Activated naive CD4-positive, alpha-beta T cell treated with anti-CD3 and anti-CD28 coated beads, Interleukin-2, amount 50 U/mL, for 72 hours (primary cell): ENCODE data around the gene PAQR6. TPM values are rescaled to one million over a fixed set of nuclear protein-coding genes. Genes with fewer than 3 reads are reported as not detected.
A peak's percentile ranks its signal among the peaks of the same experiment; 100 is the strongest.

ENCODE experiments used
- ATAC-seq, 2 donors: fragments of 150-1000 bp; cut with Tn5 transposase; 2 replicates each; pipeline ENCODE4 v1.10.0; 2021; ENCODE audit warnings: mild to moderate bottlenecking in 2 of 2, moderate library complexity in 2 of 2
- DNase-seq, 2 donors: peaks; one replicate each; pipeline ENCODE4 v3.0.0; 2021 to 2022; ENCODE audit warnings: low spot score in 2 of 2
- H3K27ac Mint-ChIP-seq, 2 donors: one replicate each; pipeline ENCODE4 v1.8.0; 2022; ENCODE audit warnings: mild to moderate bottlenecking in 2 of 2, mixed read lengths in 2 of 2
- H3K36me3 Mint-ChIP-seq, 2 donors: one replicate each; pipeline ENCODE4 v1.8.0; 2022; ENCODE audit warnings: mixed read lengths in 2 of 2
- H3K9me3 Mint-ChIP-seq, 2 donors: one replicate each; pipeline ENCODE4 v1.8.0; 2022; ENCODE audit warnings: mixed read lengths in 2 of 2
- total RNA-seq, 2 donors: library from RNA; stranded (reverse); gene quantifications; one replicate each; pipeline ENCODE4 v1.2.3, GENCODE V29; 2022

PAQR6 gene
- total RNA-seq, 2 donors from 2014 or later, result 9.3 to 9.5 TPM

DNA sequence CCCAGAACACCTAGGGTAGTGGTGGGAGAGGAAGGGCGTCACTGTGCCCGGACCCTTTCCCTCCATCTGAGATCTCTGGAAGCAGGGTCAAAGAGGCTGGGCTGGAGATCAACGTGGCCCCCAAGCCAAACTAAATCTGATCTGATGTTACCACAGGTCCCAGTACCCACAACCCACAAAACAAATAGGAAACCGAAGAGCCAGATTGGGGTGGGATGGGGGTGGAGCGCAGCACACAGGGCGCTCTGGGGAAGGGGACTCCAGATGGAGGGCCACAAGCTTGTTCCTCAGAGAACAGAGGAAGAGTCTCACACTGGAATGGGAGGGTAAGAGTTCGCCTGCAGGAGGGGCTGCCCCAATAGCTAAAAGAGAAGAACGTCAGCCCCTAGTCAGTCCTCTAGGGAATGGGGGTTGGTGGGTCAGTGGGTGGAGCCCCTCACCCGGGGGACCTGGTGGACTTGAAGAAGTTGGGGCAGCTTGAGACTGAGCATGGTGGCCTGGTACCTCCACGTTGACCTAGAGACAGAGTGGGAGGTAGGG is 1.5 kb downstream of the PAQR6 start:
- ATAC-seq, result no peak
- no peaks in the 10 kb centered on the region for H3K36me3 Mint-ChIP-seq
- no peaks in the 10 kb centered on the region for H3K9me3 Mint-ChIP-seq
- DNase-seq, result no peak
- H3K27ac Mint-ChIP-seq, result peak overlapping the region; percentile 68 to 71

DNA sequence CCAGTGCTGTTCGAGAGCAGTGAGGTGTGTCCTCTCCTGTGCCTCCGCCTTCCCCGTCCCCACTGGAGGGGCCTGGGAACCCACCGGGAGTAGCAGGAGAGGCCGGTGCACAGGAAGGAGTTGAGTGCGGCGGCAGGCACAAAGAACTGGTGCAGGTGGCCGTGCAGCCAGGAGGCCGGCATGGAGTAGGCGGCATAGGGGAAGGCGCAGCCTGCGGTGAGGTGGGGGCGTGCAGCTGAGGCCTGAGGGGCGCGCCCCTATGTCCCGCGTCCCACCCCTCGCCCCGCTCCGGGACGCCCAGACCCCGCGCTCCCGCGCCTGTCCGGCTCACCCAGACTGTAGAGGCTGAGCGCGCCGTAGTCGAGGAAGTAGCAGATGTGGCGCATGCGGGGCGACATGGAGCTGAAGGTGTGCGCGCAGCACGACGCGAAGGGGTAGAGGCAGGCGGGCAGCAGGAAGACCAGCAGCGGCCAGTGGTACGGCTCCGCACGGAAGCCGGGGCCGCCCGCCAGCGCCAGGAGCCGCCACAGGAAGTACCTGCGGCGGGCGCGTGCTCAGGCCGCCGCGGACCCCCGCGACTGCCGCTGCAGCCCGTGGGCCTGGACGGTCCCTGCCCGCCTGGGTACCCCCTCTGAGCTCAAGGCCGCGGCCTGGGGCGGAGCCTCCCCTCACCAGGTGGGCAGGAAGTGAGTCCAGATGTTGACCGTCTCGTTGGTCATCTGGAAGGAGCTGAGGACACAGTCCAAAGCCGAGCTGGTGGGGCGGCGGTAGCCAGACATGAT is 2.2 kb downstream of the PAQR6 start:
- H3K36me3 Mint-ChIP-seq, result no peaks in the 10 kb centered on the region
- ATAC-seq (peak; percentile 43 to 59), DNase-seq (peak; percentile 39 to 64)
- H3K27ac Mint-ChIP-seq, result peak overlapping the region; percentile 71 to 81
- H3K9me3 Mint-ChIP-seq, result no peaks in the 10 kb centered on the region

DNA sequence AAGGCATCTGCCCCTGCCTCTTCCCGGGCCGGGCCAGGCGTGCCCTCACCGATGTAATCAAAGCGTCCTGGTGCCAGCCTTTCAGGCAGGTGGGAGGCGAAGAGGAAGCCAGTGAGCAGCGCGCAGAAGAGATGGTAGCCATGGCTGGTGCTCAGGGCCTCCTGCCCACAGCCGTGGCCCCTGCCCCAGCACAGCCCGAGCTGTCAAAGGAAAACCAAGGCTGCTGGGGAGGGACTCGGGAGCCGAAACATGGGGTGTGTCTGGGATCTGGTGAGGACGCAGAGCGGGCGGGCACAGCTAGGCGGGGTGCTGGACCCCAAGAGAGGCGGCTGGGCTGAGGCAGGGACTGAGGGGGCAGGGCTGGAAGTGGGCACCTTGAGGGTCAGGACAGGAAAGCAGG is 3.1 kb downstream of the PAQR6 start:
- Mint-ChIP-seq H3K36me3 (peaks cover 0 to 4% of the 10 kb centered on the region in 2 donors), H3K27ac (peak overlapping the region; percentile 71 to 81), H3K9me3 (no peaks in the 10 kb centered on the region)
- ATAC-seq (no peak), DNase-seq (no peak)

DNA sequence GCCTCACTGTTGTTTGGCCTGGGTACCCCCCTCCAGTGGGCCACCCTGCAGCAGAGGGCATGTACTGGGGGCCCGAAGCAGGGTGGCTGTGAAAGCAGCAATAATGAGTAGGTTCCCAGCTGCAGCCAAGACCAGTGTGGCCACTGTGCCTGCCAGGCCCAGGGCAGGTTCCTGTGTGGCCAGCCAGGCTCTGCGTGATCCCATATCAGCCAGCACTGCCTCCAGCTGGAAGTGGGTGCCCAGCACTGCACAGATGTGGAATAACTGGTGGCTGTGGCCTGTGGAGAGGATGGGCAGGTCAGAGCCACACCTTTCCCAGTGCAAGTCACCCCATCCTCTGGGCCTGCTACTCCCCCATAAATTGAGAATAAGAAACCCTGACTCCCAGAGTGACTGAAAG is 3.7 kb downstream of the PAQR6 start:
- peaks cover 0 to 6% of the 10 kb centered on the region in 2 donors for H3K36me3 Mint-ChIP-seq
- DNase-seq (no peak), ATAC-seq (no peak)
- H3K27ac Mint-ChIP-seq, result peak overlapping the region in 1 of 2 donors; percentile 71
- no peaks in the 10 kb centered on the region for H3K9me3 Mint-ChIP-seq

DNA sequence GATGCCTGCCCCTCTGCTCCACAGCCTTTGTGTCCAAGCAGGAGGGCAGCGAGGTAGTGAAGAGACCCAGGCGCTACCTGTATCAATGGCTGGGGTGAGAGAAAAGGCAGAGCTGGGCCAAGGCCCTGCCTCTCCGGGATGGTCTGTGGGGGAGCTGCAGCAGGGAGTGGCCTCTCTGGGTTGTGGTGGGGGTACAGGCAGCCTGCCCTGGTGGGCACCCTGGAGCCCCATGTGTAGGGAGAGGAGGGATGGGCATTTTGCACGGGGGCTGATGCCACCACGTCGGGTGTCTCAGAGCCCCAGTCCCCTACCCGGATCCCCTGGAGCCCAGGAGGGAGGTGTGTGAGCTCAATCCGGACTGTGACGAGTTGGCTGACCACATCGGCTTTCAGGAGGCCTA is 5.1 kb downstream of the PAQR6 start:
- no peak for DNase-seq
- Mint-ChIP-seq H3K36me3 (peaks cover 9 to 16% of the 10 kb centered on the region in 2 donors), H3K9me3 (no peaks in the 10 kb centered on the region), H3K27ac (peak overlapping the region in 1 of 2 donors; percentile 60)
- no peak for ATAC-seq

DNA sequence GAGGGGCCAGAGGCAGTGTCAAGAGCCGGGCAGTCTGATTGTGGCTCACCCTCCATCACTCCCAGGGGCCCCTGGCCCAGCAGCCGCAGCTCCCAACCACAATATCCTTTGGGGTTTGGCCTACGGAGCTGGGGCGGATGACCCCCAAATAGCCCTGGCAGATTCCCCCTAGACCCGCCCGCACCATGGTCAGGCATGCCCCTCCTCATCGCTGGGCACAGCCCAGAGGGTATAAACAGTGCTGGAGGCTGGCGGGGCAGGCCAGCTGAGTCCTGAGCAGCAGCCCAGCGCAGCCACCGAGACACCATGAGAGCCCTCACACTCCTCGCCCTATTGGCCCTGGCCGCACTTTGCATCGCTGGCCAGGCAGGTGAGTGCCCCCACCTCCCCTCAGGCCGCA is 5.9 kb downstream of the PAQR6 start, which contains the start of gene BGLAP:
Gene BGLAP, plus strand, starts transcription at position 259 of the 400 bp plus-strand sequence. Its CDS starts 48 bp downstream, at position 307.
- Mint-ChIP-seq H3K36me3 (peaks cover 9 to 21% of the 10 kb centered on the region in 2 donors), H3K9me3 (no peaks in the 10 kb centered on the region), H3K27ac (peak within 1 kb of the TSS; percentile 58 to 60)
- DNase-seq, result no peak
- no peak for ATAC-seq

DNA sequence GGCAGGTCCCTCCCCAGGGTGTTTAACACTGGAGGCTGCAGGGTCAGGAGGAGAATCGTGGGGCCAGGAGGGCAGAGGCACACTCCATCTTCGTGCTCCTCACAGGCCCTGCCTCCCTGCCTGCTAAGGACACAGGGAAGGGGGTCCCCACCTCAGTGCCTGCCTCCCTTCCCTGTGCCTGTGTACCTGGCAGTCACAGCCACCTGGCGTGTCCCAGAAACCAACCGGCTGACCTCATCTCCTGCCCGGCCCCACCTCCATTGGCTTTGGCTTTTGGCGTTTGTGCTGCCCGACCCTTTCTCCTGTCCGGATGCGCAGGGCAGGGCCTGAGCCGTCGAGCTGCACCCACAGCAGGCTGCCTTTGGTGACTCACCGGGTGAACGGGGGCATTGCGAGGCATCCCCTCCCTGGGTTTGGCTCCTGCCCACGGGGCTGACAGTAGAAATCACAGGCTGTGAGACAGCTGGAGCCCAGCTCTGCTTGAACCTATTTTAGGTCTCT is 6.5 kb downstream of the PAQR6 start:
- H3K9me3 Mint-ChIP-seq, result no peaks in the 10 kb centered on the region
- ATAC-seq (no peak), DNase-seq (no peak)
- H3K27ac Mint-ChIP-seq, result peak overlapping the region; percentile 22 to 58
- H3K36me3 Mint-ChIP-seq, result peaks cover 9 to 22% of the 10 kb centered on the region in 2 donors

DNA sequence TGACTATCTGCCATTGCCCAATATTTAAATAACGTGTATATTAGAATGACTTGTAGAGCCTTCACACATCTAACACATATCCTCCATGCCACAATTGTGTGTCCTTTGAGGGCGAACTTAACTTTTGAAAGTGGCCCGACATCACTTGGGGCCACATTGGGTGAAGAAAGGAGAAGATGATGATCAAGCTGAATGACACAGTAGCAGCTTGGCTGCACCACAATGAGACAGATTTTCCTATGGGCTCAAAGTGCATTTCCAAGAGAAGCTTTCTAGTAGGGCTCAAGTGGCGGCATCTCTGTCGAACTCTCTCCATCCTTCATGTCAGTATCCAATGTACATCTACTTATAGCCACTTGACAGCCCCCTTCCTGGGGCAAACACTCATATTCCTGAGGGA is 9.6 kb downstream of the PAQR6 start:
- Mint-ChIP-seq H3K9me3 (no peaks in the 10 kb centered on the region), H3K27ac (peak overlapping the region; percentile 7 to 86), H3K36me3 (peaks cover 9 to 28% of the 10 kb centered on the region in 2 donors)
- ATAC-seq (peak in 1 of 2 donors; percentile 17), DNase-seq (no peak)

DNA sequence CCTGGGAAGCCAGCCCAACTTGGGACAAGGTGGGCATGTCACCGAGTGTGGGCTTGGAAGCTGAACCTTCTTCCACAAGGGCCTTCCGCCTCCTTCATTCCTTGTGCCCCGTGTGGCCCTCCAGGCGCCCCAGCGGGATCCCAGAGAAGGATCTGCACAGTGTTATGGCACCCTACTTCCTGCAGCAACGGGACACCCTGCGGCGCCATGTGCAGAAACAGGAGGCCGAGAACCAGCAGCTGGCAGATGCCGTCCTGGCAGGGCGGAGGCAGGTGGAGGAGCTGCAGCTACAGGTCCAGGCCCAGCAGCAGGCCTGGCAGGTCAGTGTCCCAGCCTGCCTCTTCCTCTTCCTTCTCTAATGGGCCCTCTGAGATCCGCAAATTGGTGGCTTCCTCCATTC is 11.7 kb downstream of the PAQR6 start:
- no peaks in the 10 kb centered on the region for H3K9me3 Mint-ChIP-seq
- peaks cover 9 to 28% of the 10 kb centered on the region in 2 donors for H3K36me3 Mint-ChIP-seq
- ATAC-seq, result no peak
- DNase-seq, result no peak
- no peak overlapping the region for H3K27ac Mint-ChIP-seq

DNA sequence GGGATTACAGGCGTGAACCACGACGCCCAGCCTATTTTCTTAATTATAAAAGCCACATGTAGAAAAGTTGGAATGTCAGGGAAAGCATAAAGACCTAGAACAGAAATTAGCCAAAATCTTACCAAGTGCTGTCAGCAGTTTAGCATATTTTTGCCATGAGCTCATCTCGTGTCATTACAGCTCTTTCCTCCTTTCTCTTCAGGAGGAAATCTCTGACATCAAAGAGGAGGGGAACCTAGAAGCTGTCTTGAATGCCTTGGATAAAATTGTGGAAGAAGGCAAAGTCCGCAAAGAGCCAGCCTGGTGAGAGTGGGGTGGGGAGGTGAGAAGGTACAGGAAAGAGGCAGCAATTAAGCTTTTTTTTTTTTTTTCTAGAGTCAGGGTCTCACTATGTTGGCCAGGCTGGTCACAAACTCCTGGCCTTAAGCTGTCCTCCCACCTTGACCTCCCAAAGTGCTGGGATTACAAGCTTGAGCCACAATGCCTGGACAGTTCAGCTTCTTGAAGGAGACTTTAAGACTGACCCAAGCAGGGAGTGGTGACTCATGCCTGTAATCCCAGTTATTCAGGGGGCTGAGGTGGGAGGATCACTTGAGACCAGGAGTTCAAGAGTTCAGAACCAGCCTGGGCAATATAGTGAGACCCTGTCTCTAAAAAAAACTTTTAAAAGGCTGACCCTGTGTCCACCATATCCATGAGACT is 14.3 kb downstream of the PAQR6 start:
- Mint-ChIP-seq H3K9me3 (no peaks in the 10 kb centered on the region), H3K36me3 (peaks cover 6 to 33% of the 10 kb centered on the region in 2 donors), H3K27ac (no peak overlapping the region)
- ATAC-seq (no peak), DNase-seq (no peak)

DNA sequence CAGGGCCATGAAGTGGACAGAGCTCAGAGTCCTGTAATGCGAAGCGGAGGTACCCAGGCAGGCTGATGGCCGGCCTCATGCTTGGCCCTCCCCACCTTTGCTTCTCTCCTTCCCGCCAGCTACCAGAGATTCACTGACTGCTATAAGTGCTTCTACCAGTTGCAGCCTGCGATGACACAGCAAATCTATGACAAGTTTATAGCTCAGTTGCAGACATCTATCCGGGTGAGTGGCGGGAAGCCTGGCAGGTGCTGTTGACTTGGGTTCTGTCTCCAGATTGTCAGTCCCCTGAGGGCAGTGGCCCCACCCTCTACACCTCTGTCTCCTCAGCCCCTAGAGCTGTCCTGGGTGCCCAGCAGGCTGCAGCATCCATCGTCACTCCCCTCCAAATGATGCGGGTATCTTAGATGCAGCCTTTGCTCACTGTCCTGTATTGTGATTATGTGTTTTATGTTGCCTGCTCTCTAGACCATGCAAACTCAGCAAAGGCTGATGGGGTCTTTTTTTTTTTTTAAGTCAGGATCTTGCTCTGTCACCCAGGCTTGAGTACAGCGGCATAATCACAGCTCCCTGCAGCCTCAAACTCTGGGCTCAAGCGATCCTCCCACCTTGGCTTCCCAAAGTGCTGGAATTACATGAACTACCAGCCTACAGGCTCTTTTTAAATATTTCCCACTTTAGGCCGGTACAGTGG is 15.5 kb downstream of the PAQR6 start:
- no peak for DNase-seq
- Mint-ChIP-seq H3K27ac (peak overlapping the region in 1 of 2 donors; percentile 15), H3K36me3 (peaks cover 6 to 33% of the 10 kb centered on the region in 2 donors), H3K9me3 (no peaks in the 10 kb centered on the region)
- ATAC-seq, result no peak

DNA sequence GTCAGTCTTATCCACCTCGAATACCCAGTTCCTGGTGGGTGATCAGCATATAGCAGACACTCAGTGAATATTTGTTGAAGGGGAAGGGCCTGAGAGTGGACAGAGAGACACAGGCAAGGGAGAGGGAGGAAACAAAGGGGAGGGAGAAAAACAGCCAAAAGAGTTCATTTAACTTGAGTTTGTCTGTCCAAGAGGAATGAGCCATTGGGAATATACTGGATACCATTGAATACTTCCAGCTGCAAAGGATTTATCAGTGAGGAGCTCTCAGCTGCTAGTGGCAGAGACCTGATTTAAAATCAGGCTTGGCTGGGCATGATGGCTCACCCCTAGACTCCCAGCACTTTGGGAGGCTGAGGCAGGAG is 17.4 kb downstream of the PAQR6 start:
- no peak for ATAC-seq
- H3K36me3 Mint-ChIP-seq, result peaks cover 12 to 32% of the 10 kb centered on the region in 2 donors

DNA sequence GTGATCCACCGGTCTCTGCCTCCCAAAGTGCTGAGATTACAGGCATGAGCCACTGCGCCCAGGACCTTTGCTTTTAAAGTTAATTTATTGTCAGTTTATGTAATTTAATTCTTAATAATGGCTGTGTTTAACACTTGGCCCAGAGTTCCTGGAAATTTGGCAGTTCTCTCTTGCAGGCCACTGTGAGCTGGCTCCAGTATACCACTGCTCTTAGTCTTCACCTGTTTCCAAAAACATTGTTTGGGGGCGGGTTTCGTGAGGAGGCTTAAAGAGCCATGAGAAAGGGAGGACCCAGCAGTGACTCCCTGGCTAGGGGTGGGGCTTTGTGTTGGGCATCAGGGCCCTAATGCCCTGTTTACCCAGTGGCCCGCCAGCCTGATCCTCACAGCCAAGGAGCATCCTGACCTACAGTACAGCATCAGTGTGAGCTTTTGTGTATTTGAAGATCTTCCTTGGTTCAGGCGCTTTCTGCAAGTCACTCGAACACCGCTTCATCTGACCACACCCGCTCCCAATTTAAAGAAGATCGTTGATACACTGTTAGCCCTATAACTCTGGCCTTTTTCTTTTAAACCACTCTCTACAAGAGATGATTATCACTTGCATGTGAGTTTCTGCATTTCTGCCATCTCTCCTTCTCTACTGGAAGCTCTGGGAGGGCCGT is 17.9 kb downstream of the PAQR6 start:
- DNase-seq (no peak), ATAC-seq (no peak)
- Mint-ChIP-seq H3K9me3 (no peaks in the 10 kb centered on the region), H3K36me3 (peaks cover 12 to 31% of the 10 kb centered on the region in 2 donors), H3K27ac (peak overlapping the region; percentile 17 to 48)

More for the DNA sequence above, 17.4 kb downstream of the PAQR6 start:
- DNase-seq, result no peak
- Mint-ChIP-seq H3K27ac (peak overlapping the region; percentile 2 to 48), H3K9me3 (no peaks in the 10 kb centered on the region)

DNA sequence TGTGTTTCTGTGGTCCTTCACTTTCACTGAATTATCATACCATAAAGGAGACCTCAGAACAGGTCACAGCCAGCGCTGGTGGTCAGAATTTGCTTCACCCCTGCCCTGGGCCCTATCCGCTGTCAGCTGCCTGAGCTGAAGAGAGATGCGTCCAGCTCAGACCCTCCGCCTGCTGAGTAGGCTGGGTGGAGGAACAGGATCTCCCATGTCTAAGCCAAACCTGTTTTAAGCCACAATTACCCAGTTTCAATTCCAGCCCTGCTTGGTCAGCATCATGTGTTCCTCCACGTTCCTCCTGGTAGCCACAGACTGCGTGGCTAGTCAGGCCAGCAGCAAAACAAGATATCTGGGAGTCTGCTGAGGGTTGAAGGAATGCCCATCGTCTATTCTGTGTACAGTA is 19.4 kb downstream of the PAQR6 start:
- Mint-ChIP-seq H3K9me3 (no peaks in the 10 kb centered on the region), H3K36me3 (peaks cover 12 to 35% of the 10 kb centered on the region in 2 donors), H3K27ac (peak overlapping the region; percentile 52 to 91)
- ATAC-seq, result peak in 1 of 2 donors; percentile 36
- no peak for DNase-seq

DNA sequence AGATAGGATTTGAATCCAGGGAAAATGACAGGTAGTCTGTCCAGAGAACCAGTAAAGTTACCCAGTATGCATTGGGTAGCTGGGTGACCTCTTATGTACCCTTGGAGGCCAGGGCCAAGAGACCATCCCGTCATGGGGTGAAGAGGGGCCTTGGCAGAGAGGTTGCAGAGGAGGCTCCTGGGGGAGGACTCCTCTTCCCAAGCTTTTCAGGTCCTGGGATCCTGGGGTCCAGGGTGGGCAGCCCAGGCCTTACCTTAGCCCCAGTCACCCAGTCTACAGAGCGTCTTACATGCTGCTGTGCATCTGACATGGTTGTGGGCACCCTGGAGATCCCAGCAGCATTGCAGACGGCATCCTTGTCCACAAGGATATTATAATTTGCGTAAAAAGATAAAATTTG is 21.1 kb downstream of the PAQR6 start:
- Mint-ChIP-seq H3K9me3 (peaks cover 0 to 3% of the 10 kb centered on the region in 2 donors), H3K27ac (peak overlapping the region; percentile 89 to 97), H3K36me3 (peaks cover 21 to 46% of the 10 kb centered on the region in 2 donors)
- DNase-seq (no peak), ATAC-seq (no peak)

DNA sequence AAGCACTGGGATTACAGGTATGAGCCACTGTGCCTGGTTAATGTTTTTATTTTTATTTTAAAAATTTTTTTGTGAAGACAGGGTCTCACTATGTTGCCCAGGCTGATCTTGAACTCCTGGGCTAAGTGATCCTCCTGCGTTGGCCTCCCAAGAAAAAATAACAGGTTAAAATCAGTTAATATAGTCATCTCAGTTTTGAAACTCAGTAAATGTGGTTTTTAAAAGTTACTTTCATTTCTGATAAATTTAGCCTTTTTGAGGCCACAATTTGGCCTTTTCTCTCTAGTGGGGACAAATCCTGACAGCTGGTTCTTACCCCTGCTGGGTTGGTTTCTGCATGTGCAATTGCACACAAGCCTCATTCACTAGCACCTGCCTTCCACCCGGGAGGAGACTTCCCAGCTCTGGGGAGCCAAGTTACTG is 21.7 kb downstream of the PAQR6 start:
- Mint-ChIP-seq H3K9me3 (peaks cover 3 to 10% of the 10 kb centered on the region in 2 donors), H3K27ac (peak overlapping the region; percentile 89 to 97), H3K36me3 (peaks cover 27 to 53% of the 10 kb centered on the region in 2 donors)
- peak; percentile 4 to 41 for ATAC-seq
- DNase-seq, result no peak
